Measurements from ENCODE around the gene TNFRSF19. TPM values are rescaled to one million over a fixed set of nuclear protein-coding genes. Genes with fewer than 3 reads are reported as not detected.
A peak's percentile ranks its signal among the peaks of the same experiment; 100 is the strongest.

The TNFRSF19 gene
- total and polyA plus RNA-seq, 10 donors = 1.0 to 12.2 (median 3.8) TPM

DNA sequence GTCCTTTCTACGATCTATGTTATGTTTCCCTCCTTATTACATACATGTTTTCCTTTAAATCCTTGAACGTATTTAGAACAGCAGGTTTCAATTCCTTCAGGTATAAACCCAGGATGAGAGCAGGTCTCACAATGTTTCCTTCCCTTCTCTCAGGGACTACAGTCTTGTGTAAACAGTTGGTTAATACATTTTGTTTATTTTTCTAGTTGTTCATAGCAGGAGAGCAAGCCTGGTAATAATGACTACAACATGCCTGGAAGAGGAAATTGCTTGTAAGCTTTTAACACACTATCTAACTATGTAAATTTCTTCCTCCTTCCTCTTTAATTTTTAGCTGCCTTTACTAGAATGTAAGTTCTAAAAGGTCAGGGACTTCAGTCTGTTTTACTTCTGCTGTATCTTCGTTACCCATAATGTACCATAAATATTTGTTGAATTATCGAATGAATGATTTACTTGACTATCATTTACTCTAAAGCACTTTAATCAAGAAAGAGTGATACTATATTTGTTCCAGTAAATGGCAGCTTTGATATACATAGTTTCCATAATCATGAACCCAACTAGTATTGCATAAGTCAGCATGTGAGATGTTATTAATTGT, 28.9 kb upstream of the TNFRSF19 start:
- H3K27me3 ChIP-seq (replicated peaks in 1 of 7) = peaks cover 0 to 5% (median 0%) of the 10 kb centered on the region in 7 donors
- no peak for DNase-seq
- H3K36me3 ChIP-seq = no peaks in the 10 kb centered on the region
- H3K4me3 ChIP-seq = no peak overlapping the region
- no peak overlapping the region for H3K27ac ChIP-seq
- TF ChIP-seq, protein P1, sequence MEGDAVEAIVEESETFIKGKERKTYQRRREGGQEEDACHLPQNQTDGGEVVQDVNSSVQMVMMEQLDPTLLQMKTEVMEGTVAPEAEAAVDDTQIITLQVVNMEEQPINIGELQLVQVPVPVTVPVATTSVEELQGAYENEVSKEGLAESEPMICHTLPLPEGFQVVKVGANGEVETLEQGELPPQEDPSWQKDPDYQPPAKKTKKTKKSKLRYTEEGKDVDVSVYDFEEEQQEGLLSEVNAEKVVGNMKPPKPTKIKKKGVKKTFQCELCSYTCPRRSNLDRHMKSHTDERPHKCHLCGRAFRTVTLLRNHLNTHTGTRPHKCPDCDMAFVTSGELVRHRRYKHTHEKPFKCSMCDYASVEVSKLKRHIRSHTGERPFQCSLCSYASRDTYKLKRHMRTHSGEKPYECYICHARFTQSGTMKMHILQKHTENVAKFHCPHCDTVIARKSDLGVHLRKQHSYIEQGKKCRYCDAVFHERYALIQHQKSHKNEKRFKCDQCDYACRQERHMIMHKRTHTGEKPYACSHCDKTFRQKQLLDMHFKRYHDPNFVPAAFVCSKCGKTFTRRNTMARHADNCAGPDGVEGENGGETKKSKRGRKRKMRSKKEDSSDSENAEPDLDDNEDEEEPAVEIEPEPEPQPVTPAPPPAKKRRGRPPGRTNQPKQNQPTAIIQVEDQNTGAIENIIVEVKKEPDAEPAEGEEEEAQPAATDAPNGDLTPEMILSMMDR (IDR thresholded peaks at IDR 0.05 in 8 of 11, conservative IDR thresholded peaks at IDR 0.05 in 3 of 11) = no peak
- TF ChIP-seq POLR2AphosphoS5 (IDR thresholded peaks at IDR 0.05) (no peak), POLR2A (IDR thresholded peaks at IDR 0.05) (no peak)
- intact Hi-C loops (cut with DNase I; ENCODE audit: low total_unique reads) = no loop called here
- no peaks in the 10 kb centered on the region for H3K4me1 ChIP-seq
- peaks cover 0 to 12% (median 2%) of the 10 kb centered on the region in 8 donors for H3K9me3 ChIP-seq
- WGBS, 5 donors = 85 to 93% (median 92%) methylated on average over 4 of the region's 4 CpGs

GRCh38 chr13:23544668-23545067, 25.5 kb upstream of the TNFRSF19 start:
- Histone ChIP-seq H3K27ac (no peak overlapping the region), H3K27me3 (replicated peaks in 1 of 7) (peaks cover 0 to 32% (median 8%) of the 10 kb centered on the region in 7 donors), H3K4me1 (peaks cover 0 to 13% (median 0%) of the 10 kb centered on the region in 6 donors), H3K4me3 (no peak overlapping the region), H3K9me3 (no peaks in the 10 kb centered on the region), H3K36me3 (no peaks in the 10 kb centered on the region)
- WGBS, 5 donors = 67 to 78% (median 76%) methylated on average over 4 of the region's 4 CpGs
- no peak for DNase-seq
- intact Hi-C loops (cut with DNase I; ENCODE audit: low total_unique reads) = no loop called here
- TF ChIP-seq POLR2A (IDR thresholded peaks at IDR 0.05) = no peak
- TF ChIP-seq POLR2AphosphoS5 (IDR thresholded peaks at IDR 0.05) = no peak
- TF ChIP-seq, protein P1 (IDR thresholded peaks at IDR 0.05 in 8 of 11, conservative IDR thresholded peaks at IDR 0.05 in 3 of 11) = no peak

- Histone ChIP-seq H3K27ac (peak overlapping the region in 3 of 8 donors; percentile 41 to 56 (median 42)), H3K4me3 (peak overlapping the region in 7 of 8 donors; percentile 17 to 63 (median 30))
- intact Hi-C loops (cut with DNase I; ENCODE audit: low total_unique reads) = no loop called here
Measured at GRCh38 chr13:23547000-23547590, 23.1 kb upstream of the TNFRSF19 start.

DNA sequence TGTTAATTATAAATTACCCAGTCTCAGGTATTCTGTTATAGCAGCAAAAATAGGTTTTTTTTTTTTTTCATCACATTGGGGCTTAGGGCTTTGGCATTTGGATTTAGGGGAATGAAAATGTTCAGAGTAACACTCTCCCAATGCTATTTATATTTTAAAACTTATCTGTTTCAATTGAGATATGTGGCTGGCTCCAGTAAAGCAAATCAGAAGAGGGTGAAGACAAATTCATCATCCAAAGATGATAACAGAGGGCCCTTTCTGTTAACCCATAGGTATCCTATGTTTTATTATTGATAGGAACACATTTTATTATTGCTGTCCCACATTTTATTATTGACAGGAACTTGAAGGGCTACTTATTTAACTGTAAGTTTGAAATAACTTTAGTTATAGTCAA, 20.5 kb upstream of the TNFRSF19 start:
- DNase-seq = no peak
- intact Hi-C loops (cut with DNase I; ENCODE audit: low total_unique reads) = no loop called here
- no peaks in the 10 kb centered on the region for H3K9me3 ChIP-seq
- TF ChIP-seq POLR2A (IDR thresholded peaks at IDR 0.05) = no peak
- TF ChIP-seq POLR2AphosphoS5 (IDR thresholded peaks at IDR 0.05) = no peak
- TF ChIP-seq, protein P1 (IDR thresholded peaks at IDR 0.05 in 8 of 11, conservative IDR thresholded peaks at IDR 0.05 in 3 of 11) = no peak
- peaks cover 0 to 13% (median 0%) of the 10 kb centered on the region in 6 donors for H3K4me1 ChIP-seq
- H3K36me3 ChIP-seq = no peaks in the 10 kb centered on the region
- H3K4me3 ChIP-seq = no peak overlapping the region
- H3K27me3 ChIP-seq (replicated peaks in 1 of 7) = peaks cover 0 to 44% (median 8%) of the 10 kb centered on the region in 7 donors
- H3K27ac ChIP-seq = no peak overlapping the region

More at GRCh38 chr13:23547000-23547590, 23.1 kb upstream of the TNFRSF19 start:
- H3K4me1 ChIP-seq = peaks cover 0 to 13% (median 0%) of the 10 kb centered on the region in 6 donors
- 13 to 28% (median 15%) methylated on average over 30 to 31 of the region's 31 CpGs for WGBS, 5 donors
- peaks cover 0 to 32% (median 8%) of the 10 kb centered on the region in 7 donors for H3K27me3 ChIP-seq (replicated peaks in 1 of 7)
- DNase-seq = no peak
- TF ChIP-seq POLR2A (IDR thresholded peaks at IDR 0.05) (no peak), POLR2AphosphoS5 (IDR thresholded peaks at IDR 0.05) (no peak)
- TF ChIP-seq, protein P1 (IDR thresholded peaks at IDR 0.05 in 8 of 11, conservative IDR thresholded peaks at IDR 0.05 in 3 of 11) = no peak
- no peaks in the 10 kb centered on the region for H3K36me3 ChIP-seq
- no peaks in the 10 kb centered on the region for H3K9me3 ChIP-seq

Data from spleen (tissue), 11 donors.